ENCODE measurements around the gene EPB41L5. TPM values are rescaled to one million over a fixed set of nuclear protein-coding genes. Genes with fewer than 3 reads are reported as not detected.

EPB41L5 gene
- total and polyA plus RNA-seq, 7 donors = 8.2 to 24.3 (median 16.9) TPM

DNA sequence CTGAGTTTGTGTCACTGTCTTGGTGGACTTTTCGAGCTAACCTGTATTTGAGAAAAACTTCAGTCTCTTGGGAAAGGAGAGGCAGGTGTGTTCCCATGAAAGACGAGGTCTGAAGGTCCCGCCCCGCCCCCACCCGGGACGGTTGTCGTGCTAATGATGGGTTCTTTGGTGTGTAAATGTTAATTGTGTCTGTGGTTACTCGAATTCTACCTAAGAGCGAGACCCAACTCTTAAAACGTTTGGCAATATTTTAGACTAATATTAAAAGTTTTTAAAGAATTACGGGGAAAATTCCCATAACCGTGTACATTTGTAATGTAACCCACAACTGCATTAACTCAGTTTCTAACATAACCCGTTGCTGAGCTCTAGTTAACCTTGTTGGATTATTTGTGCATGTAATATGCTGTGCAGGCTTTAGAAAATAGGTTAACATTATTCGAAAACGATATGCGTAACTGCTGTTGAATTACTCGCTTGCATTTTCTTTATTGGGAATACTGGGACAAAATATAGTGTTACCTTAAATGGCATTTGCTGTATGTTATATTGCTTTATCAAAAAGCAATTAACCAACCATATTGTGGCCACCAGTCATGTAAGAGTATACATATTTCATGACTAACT is 833 bp downstream of the EPB41L5 start:
- WGBS, 2 donors = 9 to 29% methylated on average over 17 of the region's 17 CpGs
- Histone ChIP-seq H3K4me3 (peak overlapping the region; percentile 75 to 92 (median 88)), H3K36me3 (no peaks in the 10 kb centered on the region), H3K9me3 (no peaks in the 10 kb centered on the region), H3K4me1 (peaks cover 0 to 18% (median 11%) of the 10 kb centered on the region in 4 donors), H3K27ac (peak overlapping the region; percentile 85 to 91 (median 90)), H3K27me3 (no peaks in the 10 kb centered on the region)
- intact Hi-C loops (cut with DNase I) = loop anchor here (2.0 to 10.0 kb wide), 2 partner anchors 161 to 255 kb away; partner anchors contain the start of gene PTPN4
- TF ChIP-seq, protein P1, sequence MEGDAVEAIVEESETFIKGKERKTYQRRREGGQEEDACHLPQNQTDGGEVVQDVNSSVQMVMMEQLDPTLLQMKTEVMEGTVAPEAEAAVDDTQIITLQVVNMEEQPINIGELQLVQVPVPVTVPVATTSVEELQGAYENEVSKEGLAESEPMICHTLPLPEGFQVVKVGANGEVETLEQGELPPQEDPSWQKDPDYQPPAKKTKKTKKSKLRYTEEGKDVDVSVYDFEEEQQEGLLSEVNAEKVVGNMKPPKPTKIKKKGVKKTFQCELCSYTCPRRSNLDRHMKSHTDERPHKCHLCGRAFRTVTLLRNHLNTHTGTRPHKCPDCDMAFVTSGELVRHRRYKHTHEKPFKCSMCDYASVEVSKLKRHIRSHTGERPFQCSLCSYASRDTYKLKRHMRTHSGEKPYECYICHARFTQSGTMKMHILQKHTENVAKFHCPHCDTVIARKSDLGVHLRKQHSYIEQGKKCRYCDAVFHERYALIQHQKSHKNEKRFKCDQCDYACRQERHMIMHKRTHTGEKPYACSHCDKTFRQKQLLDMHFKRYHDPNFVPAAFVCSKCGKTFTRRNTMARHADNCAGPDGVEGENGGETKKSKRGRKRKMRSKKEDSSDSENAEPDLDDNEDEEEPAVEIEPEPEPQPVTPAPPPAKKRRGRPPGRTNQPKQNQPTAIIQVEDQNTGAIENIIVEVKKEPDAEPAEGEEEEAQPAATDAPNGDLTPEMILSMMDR (IDR thresholded peaks at IDR 0.05) = no peak
- TF ChIP-seq EP300 (IDR thresholded peaks at IDR 0.05) = no peak
- DNase-seq = no peak

DNA sequence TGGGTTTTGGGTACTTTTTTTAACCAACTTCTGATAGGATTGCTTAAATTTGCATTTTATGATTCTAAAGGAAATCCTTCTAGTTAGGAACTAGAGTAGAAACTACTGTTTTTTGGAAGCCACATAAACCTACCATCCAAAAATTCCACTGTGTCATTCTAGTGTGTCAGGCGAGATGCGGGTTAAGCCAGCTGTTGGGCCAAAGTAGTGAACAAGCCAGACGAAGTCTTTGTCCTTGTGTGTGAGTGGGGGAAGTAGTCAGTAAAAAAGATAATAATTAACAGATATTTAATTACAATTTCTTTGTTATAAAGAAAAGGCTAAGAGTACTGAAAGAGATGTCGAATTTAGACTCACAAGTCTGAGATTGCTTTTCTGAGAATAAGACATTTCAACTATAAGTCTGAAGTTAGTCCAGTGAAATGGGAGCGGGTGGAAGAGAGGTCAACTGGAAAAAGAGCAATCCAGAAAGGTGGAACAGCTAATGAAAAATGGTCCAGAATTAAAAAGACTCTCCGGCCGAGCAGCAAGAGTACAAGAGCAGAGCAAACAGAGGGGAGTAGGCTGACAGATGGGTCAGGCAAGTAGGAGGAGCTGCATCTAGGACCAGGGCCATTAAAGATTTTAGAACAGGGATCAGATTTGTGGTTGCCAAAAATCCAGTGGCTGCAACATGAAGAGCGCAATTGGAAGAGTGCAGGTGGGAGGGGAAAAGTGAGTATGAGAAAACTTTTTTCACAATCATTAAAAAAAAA is 1.5 kb downstream of the EPB41L5 start:
- 45 to 84% methylated on average over 8 of the region's 8 CpGs for WGBS, 2 donors
- Histone ChIP-seq H3K4me3 (peak overlapping the region in 1 of 4 donors; percentile 89), H3K27ac (peak overlapping the region in 2 of 4 donors; percentile 85 to 91), H3K9me3 (no peaks in the 10 kb centered on the region), H3K36me3 (no peaks in the 10 kb centered on the region), H3K27me3 (no peaks in the 10 kb centered on the region), H3K4me1 (peaks cover 0 to 18% (median 11%) of the 10 kb centered on the region in 4 donors)
- TF ChIP-seq, protein P1 (IDR thresholded peaks at IDR 0.05) = no peak
- TF ChIP-seq POLR2A (IDR thresholded peaks at IDR 0.05) (no peak), POLR2AphosphoS5 (IDR thresholded peaks at IDR 0.05) (no peak), EP300 (IDR thresholded peaks at IDR 0.05) (no peak)
- intact Hi-C loops (cut with DNase I) = loop anchor here (10.0 kb wide), 1 partner anchor 160 kb away; no protein-coding TSS in a partner anchor
- DNase-seq = no peak

DNA sequence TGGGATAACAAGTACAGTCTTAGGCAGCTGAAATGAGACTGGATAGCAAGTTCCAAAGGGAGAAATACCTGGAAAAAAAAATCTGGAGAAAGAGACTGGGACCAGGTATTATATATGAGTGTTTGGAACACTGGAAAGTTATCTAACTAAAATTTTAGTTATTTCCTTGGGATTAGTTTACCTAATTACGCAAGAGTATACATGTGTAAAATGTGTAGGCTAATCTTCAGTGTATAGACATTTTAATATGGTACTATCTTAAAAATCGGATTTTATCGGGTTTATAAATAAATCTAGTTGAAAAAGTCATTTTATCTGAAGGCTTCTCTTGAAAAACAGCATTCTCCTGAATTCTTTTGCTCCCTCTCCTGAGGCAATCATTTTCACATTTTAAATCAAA is 3.9 kb downstream of the EPB41L5 start:
- no peaks in the 10 kb centered on the region for H3K9me3 ChIP-seq
- H3K4me3 ChIP-seq = no peak overlapping the region
- H3K36me3 ChIP-seq = no peaks in the 10 kb centered on the region
- 90 to 94% methylated on average over 3 of the region's 3 CpGs for WGBS, 2 donors
- no peak overlapping the region for H3K27ac ChIP-seq
- TF ChIP-seq, protein P1 (IDR thresholded peaks at IDR 0.05) = no peak
- no peak for TF ChIP-seq POLR2A (IDR thresholded peaks at IDR 0.05)
- TF ChIP-seq EP300 (IDR thresholded peaks at IDR 0.05) = no peak
- TF ChIP-seq POLR2AphosphoS5 (IDR thresholded peaks at IDR 0.05) = no peak
- DNase-seq = no peak
- peaks cover 0 to 17% (median 11%) of the 10 kb centered on the region in 4 donors for H3K4me1 ChIP-seq
- intact Hi-C loops (cut with DNase I) = loop anchor here (10.0 kb wide), 1 partner anchor 158 kb away; no protein-coding TSS in a partner anchor
- H3K27me3 ChIP-seq = no peaks in the 10 kb centered on the region

DNA sequence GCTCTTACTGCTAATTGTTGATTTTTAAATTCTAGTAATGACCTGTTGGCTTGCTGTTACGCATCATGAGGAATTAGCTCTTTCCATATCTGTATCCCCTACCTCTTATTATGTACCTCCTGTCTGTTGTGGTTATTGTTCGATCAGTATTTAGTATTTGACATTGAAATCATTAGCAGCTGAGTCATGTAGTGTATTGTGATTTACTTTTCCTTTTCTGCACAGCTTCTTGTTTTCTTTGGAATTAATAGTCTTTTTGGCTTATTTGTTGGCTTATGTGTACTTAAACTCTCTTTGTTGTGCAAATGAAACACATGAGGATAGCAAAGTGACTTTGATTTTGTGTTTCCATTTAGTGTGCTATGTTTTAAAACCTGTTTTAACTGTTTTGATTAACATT is 4.3 kb downstream of the EPB41L5 start:
- intact Hi-C loops (cut with DNase I) = loop anchor here (10.0 kb wide), 1 partner anchor 158 kb away; no protein-coding TSS in a partner anchor
- H3K27ac ChIP-seq = no peak overlapping the region
- no peaks in the 10 kb centered on the region for H3K27me3 ChIP-seq
- H3K4me3 ChIP-seq = no peak overlapping the region
- H3K9me3 ChIP-seq = no peaks in the 10 kb centered on the region
- no peak for DNase-seq
- H3K36me3 ChIP-seq = no peaks in the 10 kb centered on the region
- WGBS, 2 donors = 97% methylated on average over 2 of the region's 2 CpGs
- TF ChIP-seq POLR2AphosphoS5 (IDR thresholded peaks at IDR 0.05) = no peak
- no peak for TF ChIP-seq EP300 (IDR thresholded peaks at IDR 0.05)
- TF ChIP-seq, protein P1 (IDR thresholded peaks at IDR 0.05) = no peak
- TF ChIP-seq POLR2A (IDR thresholded peaks at IDR 0.05) = no peak
- H3K4me1 ChIP-seq = peaks cover 0 to 15% (median 8%) of the 10 kb centered on the region in 4 donors

Data from sigmoid colon (tissue), 7 donors.